Kasumi-1 (cell line): Measurements from ENCODE around the gene RNF212B.
"Not testable (repeated sequence)": the region's sequence is repeated elsewhere in the genome, so short reads cannot be mapped to it uniquely, and the experiment has no call there.

Experiments
- DNase-seq, 2 experiments: peaks; one replicate each; lab custom pipeline; 2025; lab: John Stamatoyannopoulos, UW

The RNF212B gene

GRCh38 chr14:23237772-23238594, at the start of gene RNF212B:
Gene RNF212B (plus strand): TSS chr14:23237936. CDS start chr14:23240346, 2,410 bp downstream.
- DNase-seq = no peak

GRCh38 chr14:23193432-23193831, 44.3 kb upstream of the RNF212B start:
- no peak for DNase-seq

GRCh38 chr14:23195552-23196101, 42.1 kb upstream of the RNF212B start:
- DNase-seq = no peak

GRCh38 chr14:23196487-23196886, 41.2 kb upstream of the RNF212B start:
- not testable (repeated sequence) for DNase-seq

- not testable (repeated sequence) for DNase-seq
Measured at GRCh38 chr14:23199141-23199540, 38.6 kb upstream of the RNF212B start.

GRCh38 chr14:23202001-23202400, 35.7 kb upstream of the RNF212B start:
- DNase-seq = no peak

GRCh38 chr14:23206422-23207145, 31.2 kb upstream of the RNF212B start:
- no peak for DNase-seq

GRCh38 chr14:23207146-23207540, 30.6 kb upstream of the RNF212B start:
- DNase-seq = no peak

- no peak for DNase-seq
Measured at GRCh38 chr14:23208324-23208723, 29.4 kb upstream of the RNF212B start.

GRCh38 chr14:23209651-23210423, 27.9 kb upstream of the RNF212B start:
- DNase-seq = no peak

GRCh38 chr14:23215421-23215820, 22.3 kb upstream of the RNF212B start:
- DNase-seq = no peak

- no peak for DNase-seq
Measured at GRCh38 chr14:23217032-23218020, 20.4 kb upstream of the RNF212B start.

- no peak for DNase-seq
Measured at GRCh38 chr14:23219075-23219474, 18.7 kb upstream of the RNF212B start.

GRCh38 chr14:23224958-23225357, 12.8 kb upstream of the RNF212B start:
- DNase-seq = not testable (repeated sequence)

GRCh38 chr14:23227566-23227965, 10.2 kb upstream of the RNF212B start:
- no peak for DNase-seq

GRCh38 chr14:23228812-23229211, 8.9 kb upstream of the RNF212B start:
- DNase-seq = peak in 1 of 2 experiments; percentile 3

- DNase-seq = not testable (repeated sequence)
Measured at GRCh38 chr14:23232241-23232808, 5.4 kb upstream of the RNF212B start.

- no peak for DNase-seq
Measured at GRCh38 chr14:23240661-23241060, 2.9 kb downstream of the RNF212B start.

GRCh38 chr14:23241061-23241715, 3.5 kb downstream of the RNF212B start:
- not testable (repeated sequence) for DNase-seq

- no peak for DNase-seq
Measured at GRCh38 chr14:23242076-23242475, 4.3 kb downstream of the RNF212B start.
